Smooth muscle cell of the brain vasculature (primary cell): ENCODE data around the gene PRCC.

ENCODE experiments used
- DNase-seq: peaks from one replicate; pipeline ENCODE4 v3.0.0-alpha.2; 2012; ENCODE audit warnings: low read depth, low spot score

The PRCC gene

GRCh38 chr1:156813750-156814570 is 46.6 kb downstream of the PRCC start:
- no peak for DNase-seq

- no peak for DNase-seq
Measured at GRCh38 chr1:156814571-156815260, 47.4 kb downstream of the PRCC start.

- DNase-seq = peak; percentile 51
Measured at GRCh38 chr1:156815307-156815826, 48.0 kb downstream of the PRCC start.

GRCh38 chr1:156815961-156816422 is 48.7 kb downstream of the PRCC start:
- DNase-seq = no peak

- DNase-seq = no peak
Measured at GRCh38 chr1:156816561-156817328, 49.4 kb downstream of the PRCC start, which contains the start of gene SH2D2A. SH2D2A (minus strand) TSS chr1:156816848; CDS start chr1:156816708, 140 bp downstream.

- no peak for DNase-seq
Measured at GRCh38 chr1:156821801-156822200, 54.5 kb downstream of the PRCC start.

- DNase-seq = no peak
Measured at GRCh38 chr1:156822680-156823079, 55.3 kb downstream of the PRCC start.

GRCh38 chr1:156823210-156823790 is 56.0 kb downstream of the PRCC start:
- DNase-seq = no peak

- no peak for DNase-seq
Measured at GRCh38 chr1:156826630-156827029, 59.3 kb downstream of the PRCC start.

- DNase-seq = no peak
Measured at GRCh38 chr1:156828400-156829124, 61.2 kb downstream of the PRCC start.

- no peak for DNase-seq
Measured at GRCh38 chr1:156832434-156832833, 65.1 kb downstream of the PRCC start.

GRCh38 chr1:156833603-156834002 is 66.3 kb downstream of the PRCC start:
- DNase-seq = no peak

GRCh38 chr1:156834322-156834721 is 67.0 kb downstream of the PRCC start:
- DNase-seq = no peak

- no peak for DNase-seq
Measured at GRCh38 chr1:156836041-156836654, 68.8 kb downstream of the PRCC start.

GRCh38 chr1:156836892-156837291 is 69.6 kb downstream of the PRCC start:
- DNase-seq = no peak

- no peak for DNase-seq
Measured at GRCh38 chr1:156838972-156839371, 71.6 kb downstream of the PRCC start.

- DNase-seq = no peak
Measured at GRCh38 chr1:156839426-156840109, 72.2 kb downstream of the PRCC start.

GRCh38 chr1:156840186-156840897 is 73.0 kb downstream of the PRCC start:
- no peak for DNase-seq

- no peak for DNase-seq
Measured at GRCh38 chr1:156840898-156841279, 73.6 kb downstream of the PRCC start.
